Upper lobe of left lung (tissue), 6 donors: Measurements from ENCODE around the gene SLC27A4. TPM values are rescaled to one million over a fixed set of nuclear protein-coding genes. Genes with fewer than 3 reads are reported as not detected.

ENCODE experiments used
- ATAC-seq, 2 donors: fragments of 200-7000 bp; cut with Tn5 transposase; one replicate each; pipeline ENCODE4 v1.9.1; 2022; ENCODE audit warnings: mild to moderate bottlenecking in 2 of 2, moderate library complexity in 2 of 2; ENCODE audit not compliant: low FRiP score in 2 of 2
- DNase-seq, 2 donors: peaks; one replicate each; pipeline ENCODE4 v3.0.0-alpha.2; 2019 to 2020
- H3K27ac ChIP-seq, 4 donors: fragments of 200-600 bp; sonication (generic); one replicate each; pipeline ENCODE4 v1.5.1; 2016 to 2019
- H3K27me3 ChIP-seq, 4 donors: fragments of 200-600 bp; sonication (generic); one replicate each; pipeline ENCODE4 v1.5.1; 2017 to 2019
- H3K36me3 ChIP-seq, 4 donors: fragments of 200-600 bp; sonication (generic); one replicate each; pipeline ENCODE4 v1.5.1; 2016 to 2019
- H3K4me1 ChIP-seq, 4 donors: fragments of 200-600 bp; sonication (generic); one replicate each; pipeline ENCODE4 v1.5.1; 2018 to 2019
- H3K4me3 ChIP-seq, 4 donors: fragments of 200-600 bp; sonication (generic); one replicate each; pipeline ENCODE4 v1.5.1; 2017 to 2019; ENCODE audit warnings: mild to moderate bottlenecking in 2 of 4, moderate library complexity in 1 of 4
- H3K9me3 ChIP-seq, 4 donors: fragments of 200-600 bp; sonication (generic); one replicate each; pipeline ENCODE4 v1.5.1; 2018 to 2019
- CTCF ChIP-seq, 6 experiments: fragments of 450-650 bp in 4 of 6; fragments of 200-600 bp in 2 of 6; sonication (generic) in 2 of 6; IDR thresholded peaks; one replicate each; pipeline ENCODE4 v1.5.1; 2016 to 2019; ENCODE audit warnings: antibody characterized with exemption in 6 of 6
- EP300 ChIP-seq, 4 donors: sonication (generic); formaldehyde crosslinking; IDR thresholded peaks; one replicate each; pipeline ENCODE4 v1.5.1; 2017; ENCODE audit warnings: antibody characterized with exemption in 4 of 4, control low read depth in 2 of 4
- POLR2A ChIP-seq, 4 donors: fragments of 450-650 bp; IDR thresholded peaks; one replicate each; pipeline ENCODE4 v1.5.1; 2016 to 2017; ENCODE audit warnings: antibody characterized with exemption in 4 of 4, mild to moderate bottlenecking in 2 of 4
- POLR2AphosphoS5 ChIP-seq, 2 donors: sonication (generic); formaldehyde crosslinking; IDR thresholded peaks; one replicate each; pipeline ENCODE4 v1.5.1; 2017; ENCODE audit warnings: antibody characterized with exemption in 2 of 2
- WGBS, 2 donors: methylation state at CpG; one replicate each; pipeline ENCODE4 v1.1.5; 2017 to 2018; 5-methylcytosine and 5-hydroxymethylcytosine counted together
- total RNA-seq, 6 donors: library from RNA; depleted of rRNA in 4 of 6; stranded (reverse); fragments of >200 nt in 4 of 6; gene quantifications; one replicate each; pipeline versions ENCODE4 v1.1.0 to v1.2.1, GENCODE V29; 2016 to 2021
- donor health status: DM: no; HTN: no; CAD: no; lungs with moderate emphysema.
- donor health status: DM: no; HTN: yes; CAD: no; lungs with severe emphysema.

Gene SLC27A4
- total RNA-seq, 6 donors from 2014 or later: 17.8 to 30.1 (median 19.5) TPM

GRCh38 chr9:128409450-128409849 lies 69.1 kb downstream of the SLC27A4 start:
- Histone ChIP-seq H3K4me3 (no peak overlapping the region), H3K27me3 (no peaks in the 10 kb centered on the region), H3K36me3 (no peaks in the 10 kb centered on the region), H3K9me3 (no peaks in the 10 kb centered on the region), H3K27ac (no peak overlapping the region), H3K4me1 (no peaks in the 10 kb centered on the region)
- ATAC-seq: no peak
- no peak for DNase-seq
- TF ChIP-seq EP300 (IDR thresholded peaks at IDR 0.05) (no peak), POLR2AphosphoS5 (IDR thresholded peaks at IDR 0.05) (no peak), CTCF (IDR thresholded peaks at IDR 0.05) (no peak), POLR2A (IDR thresholded peaks at IDR 0.05) (no peak)
- 60 to 76% methylated on average over 6 to 8 of the region's 8 CpGs for WGBS, 2 donors

DNA sequence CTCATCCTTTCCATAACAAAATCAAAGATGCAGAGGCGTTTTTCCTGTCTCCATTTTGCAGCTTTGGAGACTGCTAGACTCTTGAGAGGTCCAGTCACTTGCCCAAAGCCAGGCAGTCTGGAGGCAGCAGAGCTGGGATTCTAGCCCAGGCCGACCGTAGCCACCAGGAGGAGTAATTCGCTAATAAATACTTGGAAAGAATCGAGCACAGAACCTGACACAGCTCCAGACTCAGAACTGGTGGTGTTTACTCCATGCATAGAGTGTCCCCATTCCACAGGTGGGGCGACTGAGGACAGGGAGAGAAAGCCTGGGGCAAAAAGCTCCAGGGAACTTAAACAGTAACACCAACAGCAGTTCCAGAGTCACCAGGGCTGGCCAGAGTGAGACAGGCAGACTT lies 69.7 kb downstream of the SLC27A4 start:
- TF ChIP-seq POLR2AphosphoS5 (IDR thresholded peaks at IDR 0.05) (no peak), POLR2A (IDR thresholded peaks at IDR 0.05) (no peak), CTCF (IDR thresholded peaks at IDR 0.05) (no peak)
- 38 to 55% methylated on average over 5 to 6 of the region's 6 CpGs for WGBS, 2 donors
- Histone ChIP-seq H3K4me3 (no peak overlapping the region), H3K27me3 (no peaks in the 10 kb centered on the region), H3K9me3 (no peaks in the 10 kb centered on the region), H3K4me1 (no peaks in the 10 kb centered on the region), H3K36me3 (no peaks in the 10 kb centered on the region), H3K27ac (no peak overlapping the region)
- ATAC-seq (no peak), DNase-seq (no peak)

Other genes with a start within 250 kb of the SLC27A4 start
- gene PTGES2, start 212.8 kb upstream of the SLC27A4 start, total RNA-seq: 100 to 1,000 TPM in 1 of 6 donors, 10 to 100 TPM in 5; 45.9 to 116 (median 61.1) TPM
- 100 to 1,000 TPM in 2 of 6 donors, 10 to 100 TPM in 3, 1 to 10 TPM in 1; 9.0 to 193 (median 38.2) TPM for gene LCN2, start 191.1 kb upstream of the SLC27A4 start, total RNA-seq
- 100 to 1,000 TPM in 3 of 6 donors, 10 to 100 TPM in 3; 62.4 to 204 (median 102) TPM for gene BBLN, start 180.3 kb upstream of the SLC27A4 start, total RNA-seq
- 100 to 1,000 TPM in 3 of 6 donors, 10 to 100 TPM in 3; 53.4 to 136 (median 95.5) TPM for gene CIZ1, start 149.0 kb upstream of the SLC27A4 start, total RNA-seq
- 10 to 100 TPM in 2 of 6 donors, 1 to 10 TPM in 4; 1.4 to 17.8 (median 7.9) TPM for gene DNM1, start 137.1 kb upstream of the SLC27A4 start, total RNA-seq
- 100 to 1,000 TPM in 2 of 6 donors, 10 to 100 TPM in 4; 78.4 to 138 (median 93.8) TPM for gene GOLGA2, start 64.5 kb upstream of the SLC27A4 start, total RNA-seq
- gene SWI5, start 64.3 kb upstream of the SLC27A4 start, total RNA-seq: 10 to 100 TPM; 13.7 to 28.3 (median 22.8) TPM
- gene TRUB2, start 18.1 kb upstream of the SLC27A4 start, total RNA-seq: 10 to 100 TPM in 3 of 6 donors, 1 to 10 TPM in 3; 6.9 to 24.1 (median 9.7) TPM
- 10 to 100 TPM; 36.1 to 83.8 (median 55.2) TPM for gene COQ4, start 17.7 kb upstream of the SLC27A4 start, total RNA-seq
- 10 to 100 TPM; 11.1 to 57.9 (median 28.7) TPM for gene URM1, start 30.8 kb downstream of the SLC27A4 start, total RNA-seq
- 10 to 100 TPM in 5 of 6 donors, 1 to 10 TPM in 1; 9.2 to 47.1 (median 15.4) TPM for gene CERCAM, start 80.3 kb downstream of the SLC27A4 start, total RNA-seq
- 10 to 100 TPM; 12.2 to 50.3 (median 22.5) TPM for gene ODF2, start 115.5 kb downstream of the SLC27A4 start, total RNA-seq
- 10 to 100 TPM; 19.0 to 36.7 (median 24.5) TPM for gene GLE1, start 164.2 kb downstream of the SLC27A4 start, total RNA-seq
- gene SPTAN1, start 212.1 kb downstream of the SLC27A4 start, total RNA-seq: 100 to 1,000 TPM; 254 to 547 (median 401) TPM